Endothelial cell of umbilical vein (primary cell): ENCODE data around the gene MDN1. TPM values are rescaled to one million over a fixed set of nuclear protein-coding genes. Genes with fewer than 3 reads are reported as not detected.

ENCODE experiments used
- BruUV-seq: library from RNA; stranded (reverse); fragments of 400-500 nt; replicated peaks from 2 replicates; lab custom pipeline; 2021; lab: Mats Ljungman, UMichigan
- CTCF ChIA-PET: fragments of 300-600, 350-600 bp; sonication (Branson Sonifier 250); formaldehyde crosslinking; loops from one replicate; lab custom pipeline; 2021; ENCODE audit warnings: antibody characterized with exemption, inconsistent platforms; lab: Charles Lee
- POLR2A ChIA-PET: fragments of 300-600, 350-600 bp; sonication (Branson Sonifier 250); formaldehyde crosslinking; loops from one replicate; lab custom pipeline; 2021; ENCODE audit warnings: antibody characterized with exemption, inconsistent platforms; lab: Charles Lee
- DNase-seq: peaks from one replicate; pipeline ENCODE4 v3.0.0-alpha.2; 2011; ENCODE audit warnings: low read depth, low spot score
- FAIRE-seq: peaks from 2 replicates; lab custom pipeline; 2011; peaks lifted over from hg19 to GRCh38; lab: Jason Lieb, UNC
- H2AFZ ChIP-seq: 2 replicates; pipeline ENCODE4 v1.6.0; 2012; ENCODE audit warnings: low read depth, low read length, control low read depth, inconsistent platforms
- H3K27ac ChIP-seq: 2 replicates; pipeline ENCODE4 v1.5.1; 2011; ENCODE audit warnings: low read depth, mild to moderate bottlenecking, control low read depth, low read length, moderate library complexity; ENCODE audit not compliant: insufficient read depth
- H3K27me3 ChIP-seq, 2 experiments: 2 replicates each; pipeline versions ENCODE4 v1.6.0 to v1.6.1; 2011; ENCODE audit warnings: low read length in 2 of 2, mixed read lengths in 1 of 2; ENCODE audit not compliant: control insufficient read depth in 2 of 2, insufficient read depth in 2 of 2
- H3K36me3 ChIP-seq, 2 experiments: 2 replicates in 1 of 2; 3 replicates in 1 of 2; pipeline ENCODE4 v1.5.1; 2011; ENCODE audit warnings: low read length in 2 of 2, mild to moderate bottlenecking in 1 of 2, moderate library complexity in 1 of 2; ENCODE audit not compliant: control insufficient read depth in 2 of 2, insufficient read depth in 2 of 2; ENCODE audit errors: extremely low read depth in 1 of 2
- H3K4me1 ChIP-seq: 3 replicates; pipeline ENCODE4 v1.5.1; 2011; ENCODE audit warnings: mild to moderate bottlenecking, low read length; ENCODE audit not compliant: control insufficient read depth, insufficient read depth; ENCODE audit errors: extremely low read depth
- H3K4me2 ChIP-seq: 2 replicates; pipeline ENCODE4 v1.6.1; 2011; ENCODE audit warnings: low read length, control low read depth, mixed read lengths; ENCODE audit not compliant: insufficient read depth
- H3K4me3 ChIP-seq, 3 experiments: fragments of 200-600 bp in 1 of 3; sonication (generic), shearing (Covaris generic) in 1 of 3; replicated peaks in 1 of 3; 2 replicates each; pipeline ENCODE4 v1.5.1; 2011 to 2016; ENCODE audit warnings: control low read depth in 3 of 3, low read length in 3 of 3, mild to moderate bottlenecking in 2 of 3, inconsistent platforms in 1 of 3, low read depth in 1 of 3, moderate library complexity in 1 of 3; ENCODE audit not compliant: insufficient read depth in 1 of 3
- H3K79me2 ChIP-seq: 2 replicates; pipeline ENCODE4 v1.6.0; 2012; ENCODE audit warnings: low read length, inconsistent platforms; ENCODE audit not compliant: control insufficient read depth, insufficient read depth
- H3K9ac ChIP-seq: replicated peaks from 2 replicates; pipeline ENCODE3; 2011; ENCODE audit warnings: low read length, control low read depth; ENCODE audit not compliant: insufficient read depth; ENCODE audit errors: extremely low read depth
- H3K9me1 ChIP-seq: replicated peaks from 3 replicates; pipeline ENCODE4 v1.6.0; 2011; ENCODE audit warnings: mild to moderate bottlenecking, low read length; ENCODE audit not compliant: control insufficient read depth, insufficient read depth; ENCODE audit errors: extremely low read depth
- H3K9me3 ChIP-seq: replicated peaks from 2 replicates; pipeline ENCODE4 v1.5.1; 2012; ENCODE audit warnings: low read length, inconsistent platforms; ENCODE audit not compliant: control insufficient read depth, insufficient read depth
- H4K20me1 ChIP-seq: replicated peaks from 2 replicates; pipeline ENCODE3; 2011; ENCODE audit warnings: mild to moderate bottlenecking, low read length; ENCODE audit not compliant: control insufficient read depth, insufficient read depth; ENCODE audit errors: extremely low read depth
- EZH2 ChIP-seq: IDR thresholded peaks from 2 replicates; pipeline ENCODE4 v1.6.1; 2012; ENCODE audit warnings: borderline replicate concordance, low read depth, mild to moderate bottlenecking, moderate library complexity, low read length, inconsistent platforms; ENCODE audit not compliant: severe bottlenecking
- FOS ChIP-seq: IDR thresholded peaks from 2 replicates; pipeline ENCODE4 v1.6.1; 2011; ENCODE audit warnings: mild to moderate bottlenecking, low read length, moderate library complexity, borderline replicate concordance; ENCODE audit not compliant: insufficient read depth
- GATA2 ChIP-seq: IDR thresholded peaks from 2 replicates; pipeline ENCODE4 v1.7.0; 2011; ENCODE audit warnings: low read depth, mild to moderate bottlenecking, moderate library complexity, mixed read lengths, low read length; ENCODE audit not compliant: insufficient read length, insufficient read depth
- JUN ChIP-seq: IDR thresholded peaks from 2 replicates; pipeline ENCODE4 v1.6.1; 2011; ENCODE audit warnings: borderline replicate concordance, low read depth; ENCODE audit not compliant: insufficient read length, insufficient read depth
- MYC ChIP-seq: IDR thresholded peaks from one replicate; pipeline ENCODE4 v1.6.1; 2011; ENCODE audit warnings: mild to moderate bottlenecking, low read depth, low read length
- POLR2A ChIP-seq: IDR thresholded peaks from 2 replicates; pipeline ENCODE4 v1.6.1; 2012; ENCODE audit warnings: low read depth, mild to moderate bottlenecking, control low read depth, low read length
- POLR2AphosphoS5 ChIP-seq: IDR thresholded peaks from 2 replicates; pipeline ENCODE4 v1.6.1; 2012; ENCODE audit warnings: low read depth, mild to moderate bottlenecking, control low read depth, low read length, moderate library complexity; ENCODE audit not compliant: insufficient read depth
- dilution Hi-C: fragments of 300-500 bp; cut with MboI; formaldehyde crosslinking; loops from one replicate; pipeline ENCODE4 v1.15.0; 2019; ENCODE audit warnings: low sequenced_read_pairs; ENCODE audit not compliant: extremely low pct_ligation_motif_present
- intact Hi-C: fragments of 100-400 bp; cut with micrococcal nuclease; formaldehyde crosslinking; loops from one replicate; pipeline ENCODE4 v1.10.0; 2022
- polyA plus RNA-seq, 4 experiments: library from polyadenylated mRNA; depleted of rRNA in 3 of 4; stranded (reverse) in 3 of 4; unstranded in 1 of 4; fragments of >200 nt; gene quantifications; 2 replicates each; pipeline versions ENCODE4 v1.2.1 to v1.2.3, GENCODE V29; 2011 to 2012; ENCODE audit warnings: missing spikeins in 1 of 4
- total RNA-seq: library from RNA; stranded (reverse); gene quantifications from 2 replicates; pipeline ENCODE4 v1.2.3, GENCODE V29; 2021
- TF ChIP-seq, protein P1 (sequence below), 2 donors: IDR thresholded peaks; 1 replicate in 1 of 2; 2 replicates in 1 of 2; pipeline ENCODE4 v1.5.1; 2011; ENCODE audit warnings: low read length in 2 of 2, mild to moderate bottlenecking in 2 of 2, moderate library complexity in 2 of 2, control low read depth in 1 of 2, inconsistent platforms in 1 of 2, low read depth in 1 of 2; ENCODE audit not compliant: insufficient read depth in 1 of 2; ENCODE audit errors: extremely low read depth in 1 of 2
- TF ChIP-seq, protein P2 (sequence below): IDR thresholded peaks from 2 replicates; pipeline ENCODE4 v1.6.1; 2011; ENCODE audit not compliant: insufficient read depth, insufficient read length

The MDN1 gene
- total and polyA plus RNA-seq, 2 donors (not counting 3 experiments of a cell fraction or from before 2014, with no cell fraction given) = 9.2 to 39.6 TPM

DNA sequence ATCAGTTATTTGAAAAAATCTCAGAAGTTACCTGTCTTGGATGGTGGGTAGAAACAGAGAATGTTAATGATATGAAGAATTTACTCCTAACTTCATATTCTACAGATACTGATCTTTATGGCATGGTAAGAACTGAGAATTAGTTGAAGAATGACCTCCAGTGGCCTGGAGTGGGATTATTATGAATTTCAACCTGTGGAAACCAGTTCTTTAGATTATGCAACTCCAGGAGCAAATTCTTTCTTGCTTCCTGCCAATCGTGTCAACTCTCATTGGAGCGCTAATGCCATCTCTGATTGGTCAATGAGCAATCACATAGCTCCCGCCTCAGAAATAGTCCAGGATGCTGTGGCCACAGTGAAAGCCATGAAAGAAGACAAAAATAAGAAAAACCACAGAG lies 221.6 kb downstream of the MDN1 start:
- Histone ChIP-seq H3K4me1 (no peaks in the 10 kb centered on the region), H3K27ac (no peak overlapping the region), H2AFZ (no peak overlapping the region), H3K79me2 (no peaks in the 10 kb centered on the region), H4K20me1 (no peaks in the 10 kb centered on the region), H3K9ac (no peak overlapping the region), H3K9me1 (no peaks in the 10 kb centered on the region), H3K9me3 (no peaks in the 10 kb centered on the region), H3K4me3 (no peak overlapping the region), H3K27me3 (peaks cover 0 to 2% of the 10 kb centered on the region in 2 experiments), H3K4me2 (no peak overlapping the region), H3K36me3 (no peaks in the 10 kb centered on the region)
- intact Hi-C loops = no loop called here
- FAIRE-seq = no peak
- POLR2A ChIA-PET = no interaction called here
- DNase-seq = peak; percentile 11
- CTCF ChIA-PET = interaction anchor here (1.1 to 1.7 kb wide), 2 partner anchors 12 to 27 kb away, joined by 3 to 7 read pairs; no protein-coding TSS in a partner anchor
- TF ChIP-seq, protein P1, sequence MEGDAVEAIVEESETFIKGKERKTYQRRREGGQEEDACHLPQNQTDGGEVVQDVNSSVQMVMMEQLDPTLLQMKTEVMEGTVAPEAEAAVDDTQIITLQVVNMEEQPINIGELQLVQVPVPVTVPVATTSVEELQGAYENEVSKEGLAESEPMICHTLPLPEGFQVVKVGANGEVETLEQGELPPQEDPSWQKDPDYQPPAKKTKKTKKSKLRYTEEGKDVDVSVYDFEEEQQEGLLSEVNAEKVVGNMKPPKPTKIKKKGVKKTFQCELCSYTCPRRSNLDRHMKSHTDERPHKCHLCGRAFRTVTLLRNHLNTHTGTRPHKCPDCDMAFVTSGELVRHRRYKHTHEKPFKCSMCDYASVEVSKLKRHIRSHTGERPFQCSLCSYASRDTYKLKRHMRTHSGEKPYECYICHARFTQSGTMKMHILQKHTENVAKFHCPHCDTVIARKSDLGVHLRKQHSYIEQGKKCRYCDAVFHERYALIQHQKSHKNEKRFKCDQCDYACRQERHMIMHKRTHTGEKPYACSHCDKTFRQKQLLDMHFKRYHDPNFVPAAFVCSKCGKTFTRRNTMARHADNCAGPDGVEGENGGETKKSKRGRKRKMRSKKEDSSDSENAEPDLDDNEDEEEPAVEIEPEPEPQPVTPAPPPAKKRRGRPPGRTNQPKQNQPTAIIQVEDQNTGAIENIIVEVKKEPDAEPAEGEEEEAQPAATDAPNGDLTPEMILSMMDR (IDR thresholded peaks at IDR 0.05; ENCODE audit: extremely low read depth in 1 of 2, insufficient read depth in 1 of 2, low read depth in 1 of 2, low read length in 2 of 2) = peak in 1 of 2 donors; percentile 1
- TF ChIP-seq POLR2AphosphoS5 = no peak
- BruUV-seq = no TSS peak
- dilution Hi-C loops = no loop called here

GRCh38 chr6:89597372-89597771 lies 222.2 kb downstream of the MDN1 start:
- no peaks in the 10 kb centered on the region for H3K9me3 ChIP-seq
- H4K20me1 ChIP-seq = no peaks in the 10 kb centered on the region
- H3K27ac ChIP-seq = no peak overlapping the region
- H3K36me3 ChIP-seq = no peaks in the 10 kb centered on the region
- H3K79me2 ChIP-seq = no peaks in the 10 kb centered on the region
- H3K27me3 ChIP-seq = peaks cover 0 to 2% of the 10 kb centered on the region in 2 experiments
- ChIA-PET POLR2A (no interaction called here), CTCF (no interaction called here)
- H3K4me3 ChIP-seq = no peak overlapping the region
- no peak overlapping the region for H3K4me2 ChIP-seq
- BruUV-seq = no TSS peak
- H2AFZ ChIP-seq = no peak overlapping the region
- DNase-seq = no peak
- no peaks in the 10 kb centered on the region for H3K9me1 ChIP-seq
- dilution Hi-C loops = no loop called here
- no peaks in the 10 kb centered on the region for H3K4me1 ChIP-seq
- H3K9ac ChIP-seq = no peak overlapping the region
- no peak for FAIRE-seq
- TF ChIP-seq FOS (no peak), JUN (no peak), MYC (no peak), POLR2A (no peak), GATA2 (no peak), POLR2AphosphoS5 (no peak), EZH2 (no peak)
- TF ChIP-seq, protein P2, sequence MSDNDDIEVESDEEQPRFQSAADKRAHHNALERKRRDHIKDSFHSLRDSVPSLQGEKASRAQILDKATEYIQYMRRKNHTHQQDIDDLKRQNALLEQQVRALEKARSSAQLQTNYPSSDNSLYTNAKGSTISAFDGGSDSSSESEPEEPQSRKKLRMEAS = no peak
- TF ChIP-seq, protein P1 (IDR thresholded peaks at IDR 0.05; ENCODE audit: extremely low read depth in 1 of 2, insufficient read depth in 1 of 2, low read depth in 1 of 2, low read length in 2 of 2) = no peak
- intact Hi-C loops = no loop called here
